Measurements from ENCODE around the gene LKAAEAR1. TPM values are rescaled to one million over a fixed set of nuclear protein-coding genes. Genes with fewer than 3 reads are reported as not detected.

Gene LKAAEAR1
- total and polyA plus RNA-seq, 2 of the 13 experiments (the other 11 are each of a cell fraction or from before 2014, with no cell fraction given) = not detected

DNA sequence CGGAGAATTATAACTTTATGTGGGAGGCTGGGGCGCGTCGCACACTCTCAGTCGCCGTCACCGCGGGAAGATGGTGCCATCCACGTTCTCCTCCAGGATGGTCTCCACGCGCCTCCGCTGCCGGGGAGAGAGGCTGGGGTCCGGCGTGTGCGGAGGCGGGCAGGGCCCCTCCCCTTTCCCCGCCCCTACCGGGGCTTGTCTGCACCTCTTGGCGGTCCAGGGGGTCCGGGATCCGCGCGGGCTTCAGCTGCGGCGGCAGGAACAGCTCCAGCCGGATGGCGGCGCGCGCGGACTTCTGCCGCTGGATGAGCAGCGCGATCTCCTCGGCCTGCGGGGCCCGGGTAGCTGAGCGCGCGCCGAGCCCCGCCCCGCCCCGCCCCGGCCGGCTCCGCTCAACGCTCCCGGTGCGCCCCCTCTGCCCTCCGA, 807 bp downstream of the LKAAEAR1 start (continued):
- no peak for TF ChIP-seq SRF (IDR thresholded peaks at IDR 0.05; ENCODE audit: low read depth, low read length)
- TF ChIP-seq, protein P1, sequence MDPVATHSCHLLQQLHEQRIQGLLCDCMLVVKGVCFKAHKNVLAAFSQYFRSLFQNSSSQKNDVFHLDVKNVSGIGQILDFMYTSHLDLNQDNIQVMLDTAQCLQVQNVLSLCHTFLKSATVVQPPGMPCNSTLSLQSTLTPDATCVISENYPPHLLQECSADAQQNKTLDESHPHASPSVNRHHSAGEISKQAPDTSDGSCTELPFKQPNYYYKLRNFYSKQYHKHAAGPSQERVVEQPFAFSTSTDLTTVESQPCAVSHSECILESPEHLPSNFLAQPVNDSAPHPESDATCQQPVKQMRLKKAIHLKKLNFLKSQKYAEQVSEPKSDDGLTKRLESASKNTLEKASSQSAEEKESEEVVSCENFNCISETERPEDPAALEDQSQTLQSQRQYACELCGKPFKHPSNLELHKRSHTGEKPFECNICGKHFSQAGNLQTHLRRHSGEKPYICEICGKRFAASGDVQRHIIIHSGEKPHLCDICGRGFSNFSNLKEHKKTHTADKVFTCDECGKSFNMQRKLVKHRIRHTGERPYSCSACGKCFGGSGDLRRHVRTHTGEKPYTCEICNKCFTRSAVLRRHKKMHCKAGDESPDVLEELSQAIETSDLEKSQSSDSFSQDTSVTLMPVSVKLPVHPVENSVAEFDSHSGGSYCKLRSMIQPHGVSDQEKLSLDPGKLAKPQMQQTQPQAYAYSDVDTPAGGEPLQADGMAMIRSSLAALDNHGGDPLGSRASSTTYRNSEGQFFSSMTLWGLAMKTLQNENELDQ (CRISPR knock-in tag; IDR thresholded peaks at IDR 0.05; ENCODE audit: borderline replicate concordance) = no peak
- TF ChIP-seq, protein P2, sequence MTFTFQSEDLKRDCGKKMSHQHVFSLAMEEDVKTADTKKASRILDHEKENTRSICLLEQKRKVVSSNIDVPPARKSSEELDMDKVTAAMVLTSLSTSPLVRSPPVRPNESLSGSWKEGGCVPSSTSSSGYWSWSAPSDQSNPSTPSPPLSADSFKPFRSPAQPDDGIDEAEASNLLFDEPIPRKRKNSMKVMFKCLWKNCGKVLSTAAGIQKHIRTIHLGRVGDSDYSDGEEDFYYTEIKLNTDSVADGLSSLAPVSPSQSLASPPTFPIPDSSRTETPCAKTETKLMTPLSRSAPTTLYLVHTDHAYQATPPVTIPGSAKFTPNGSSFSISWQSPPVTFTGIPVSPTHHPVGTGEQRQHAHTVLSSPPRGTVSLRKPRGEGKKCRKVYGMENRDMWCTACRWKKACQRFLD (CRISPR knock-in tag; IDR thresholded peaks at IDR 0.05; ENCODE audit: borderline replicate concordance) = no peak
- TF ChIP-seq EP300 (IDR thresholded peaks at IDR 0.05; ENCODE audit: low read depth in 2 of 2, low read length in 2 of 2) = 0 out of 4 replicates have a peak, but pooled peaks of 1 of the 2 experiments have one; percentile 20
- 0 out of 2 replicates have a peak, but pooled peaks have one; percentile 33 for TF ChIP-seq EP300 (CRISPR knock-in tag; IDR thresholded peaks at IDR 0.05; ENCODE audit: borderline replicate concordance)
- TF ChIP-seq, protein P3, sequence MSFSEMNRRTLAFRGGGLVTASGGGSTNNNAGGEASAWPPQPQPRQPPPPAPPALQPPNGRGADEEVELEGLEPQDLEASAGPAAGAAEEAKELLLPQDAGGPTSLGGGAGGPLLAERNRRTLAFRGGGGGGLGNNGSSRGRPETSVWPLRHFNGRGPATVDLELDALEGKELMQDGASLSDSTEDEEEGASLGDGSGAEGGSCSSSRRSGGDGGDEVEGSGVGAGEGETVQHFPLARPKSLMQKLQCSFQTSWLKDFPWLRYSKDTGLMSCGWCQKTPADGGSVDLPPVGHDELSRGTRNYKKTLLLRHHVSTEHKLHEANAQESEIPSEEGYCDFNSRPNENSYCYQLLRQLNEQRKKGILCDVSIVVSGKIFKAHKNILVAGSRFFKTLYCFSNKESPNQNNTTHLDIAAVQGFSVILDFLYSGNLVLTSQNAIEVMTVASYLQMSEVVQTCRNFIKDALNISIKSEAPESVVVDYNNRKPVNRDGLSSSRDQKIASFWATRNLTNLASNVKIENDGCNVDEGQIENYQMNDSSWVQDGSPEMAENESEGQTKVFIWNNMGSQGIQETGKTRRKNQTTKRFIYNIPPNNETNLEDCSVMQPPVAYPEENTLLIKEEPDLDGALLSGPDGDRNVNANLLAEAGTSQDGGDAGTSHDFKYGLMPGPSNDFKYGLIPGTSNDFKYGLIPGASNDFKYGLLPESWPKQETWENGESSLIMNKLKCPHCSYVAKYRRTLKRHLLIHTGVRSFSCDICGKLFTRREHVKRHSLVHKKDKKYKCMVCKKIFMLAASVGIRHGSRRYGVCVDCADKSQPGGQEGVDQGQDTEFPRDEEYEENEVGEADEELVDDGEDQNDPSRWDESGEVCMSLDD (CRISPR knock-in tag; IDR thresholded peaks at IDR 0.05; ENCODE audit: borderline replicate concordance) = no peak
- TF ChIP-seq ZNF567 (CRISPR knock-in tag; IDR thresholded peaks at IDR 0.05; ENCODE audit: borderline replicate concordance) = no peak
- TF ChIP-seq ATF7 (IDR thresholded peaks at IDR 0.05) = no peak
- TF ChIP-seq ATF7 (CRISPR knock-in tag; IDR thresholded peaks at IDR 0.05) = no peak
- no peak for TF ChIP-seq ARHGAP35 (CRISPR knock-in tag; IDR thresholded peaks at IDR 0.05; ENCODE audit: borderline replicate concordance)
- TF ChIP-seq, protein P4, sequence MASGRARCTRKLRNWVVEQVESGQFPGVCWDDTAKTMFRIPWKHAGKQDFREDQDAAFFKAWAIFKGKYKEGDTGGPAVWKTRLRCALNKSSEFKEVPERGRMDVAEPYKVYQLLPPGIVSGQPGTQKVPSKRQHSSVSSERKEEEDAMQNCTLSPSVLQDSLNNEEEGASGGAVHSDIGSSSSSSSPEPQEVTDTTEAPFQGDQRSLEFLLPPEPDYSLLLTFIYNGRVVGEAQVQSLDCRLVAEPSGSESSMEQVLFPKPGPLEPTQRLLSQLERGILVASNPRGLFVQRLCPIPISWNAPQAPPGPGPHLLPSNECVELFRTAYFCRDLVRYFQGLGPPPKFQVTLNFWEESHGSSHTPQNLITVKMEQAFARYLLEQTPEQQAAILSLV (CRISPR knock-in tag; IDR thresholded peaks at IDR 0.05; ENCODE audit: borderline replicate concordance) = peak; percentile 30; the same call in 1 of the 2 replicates
- TF ChIP-seq, protein P5, sequence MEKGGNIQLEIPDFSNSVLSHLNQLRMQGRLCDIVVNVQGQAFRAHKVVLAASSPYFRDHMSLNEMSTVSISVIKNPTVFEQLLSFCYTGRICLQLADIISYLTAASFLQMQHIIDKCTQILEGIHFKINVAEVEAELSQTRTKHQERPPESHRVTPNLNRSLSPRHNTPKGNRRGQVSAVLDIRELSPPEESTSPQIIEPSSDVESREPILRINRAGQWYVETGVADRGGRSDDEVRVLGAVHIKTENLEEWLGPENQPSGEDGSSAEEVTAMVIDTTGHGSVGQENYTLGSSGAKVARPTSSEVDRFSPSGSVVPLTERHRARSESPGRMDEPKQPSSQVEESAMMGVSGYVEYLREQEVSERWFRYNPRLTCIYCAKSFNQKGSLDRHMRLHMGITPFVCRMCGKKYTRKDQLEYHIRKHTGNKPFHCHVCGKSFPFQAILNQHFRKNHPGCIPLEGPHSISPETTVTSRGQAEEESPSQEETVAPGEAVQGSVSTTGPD (CRISPR knock-in tag; IDR thresholded peaks at IDR 0.05) = no peak
- TF ChIP-seq ZNF235 (CRISPR knock-in tag; IDR thresholded peaks at IDR 0.05; ENCODE audit: borderline replicate concordance) = peak; percentile 53; the same call in 1 of the 2 replicates
- TF ChIP-seq KLF6 (CRISPR knock-in tag; IDR thresholded peaks at IDR 0.05) = no peak
- TF ChIP-seq MAFK (conservative IDR thresholded peaks at IDR 0.05 in 1 of 2, IDR thresholded peaks at IDR 0.05 in 1 of 2; ENCODE audit: low read length in 2 of 2) = no peak
- TF ChIP-seq ZEB1 (IDR thresholded peaks at IDR 0.05; ENCODE audit: insufficient replicate concordance, low read depth) = no peak
- TF ChIP-seq ZNF10 (CRISPR knock-in tag; IDR thresholded peaks at IDR 0.05; ENCODE audit: borderline replicate concordance, low read depth) = no peak
- TF ChIP-seq, protein P6, sequence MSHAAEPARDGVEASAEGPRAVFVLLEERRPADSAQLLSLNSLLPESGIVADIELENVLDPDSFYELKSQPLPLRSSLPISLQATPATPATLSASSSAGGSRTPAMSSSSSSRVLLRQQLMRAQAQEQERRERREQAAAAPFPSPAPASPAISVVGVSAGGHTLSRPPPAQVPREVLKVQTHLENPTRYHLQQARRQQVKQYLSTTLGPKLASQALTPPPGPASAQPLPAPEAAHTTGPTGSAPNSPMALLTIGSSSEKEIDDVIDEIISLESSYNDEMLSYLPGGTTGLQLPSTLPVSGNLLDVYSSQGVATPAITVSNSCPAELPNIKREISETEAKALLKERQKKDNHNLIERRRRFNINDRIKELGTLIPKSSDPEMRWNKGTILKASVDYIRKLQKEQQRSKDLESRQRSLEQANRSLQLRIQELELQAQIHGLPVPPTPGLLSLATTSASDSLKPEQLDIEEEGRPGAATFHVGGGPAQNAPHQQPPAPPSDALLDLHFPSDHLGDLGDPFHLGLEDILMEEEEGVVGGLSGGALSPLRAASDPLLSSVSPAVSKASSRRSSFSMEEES (CRISPR knock-in tag; IDR thresholded peaks at IDR 0.05) = no peak
- TF ChIP-seq HMGA1 (CRISPR knock-in tag; conservative IDR thresholded peaks at IDR 0.05) = no peak

Measured in HepG2 (cell line).